GM12874 (cell line): ENCODE measurements around the gene GRIN3B.

Source experiments
- TF ChIP-seq, protein P1 (sequence below): IDR thresholded peaks from 2 replicates; pipeline ENCODE4 v1.5.1; 2011; ENCODE audit warnings: low read depth, mild to moderate bottlenecking, control low read depth, low read length, moderate library complexity; ENCODE audit not compliant: insufficient read depth

Gene GRIN3B

DNA sequence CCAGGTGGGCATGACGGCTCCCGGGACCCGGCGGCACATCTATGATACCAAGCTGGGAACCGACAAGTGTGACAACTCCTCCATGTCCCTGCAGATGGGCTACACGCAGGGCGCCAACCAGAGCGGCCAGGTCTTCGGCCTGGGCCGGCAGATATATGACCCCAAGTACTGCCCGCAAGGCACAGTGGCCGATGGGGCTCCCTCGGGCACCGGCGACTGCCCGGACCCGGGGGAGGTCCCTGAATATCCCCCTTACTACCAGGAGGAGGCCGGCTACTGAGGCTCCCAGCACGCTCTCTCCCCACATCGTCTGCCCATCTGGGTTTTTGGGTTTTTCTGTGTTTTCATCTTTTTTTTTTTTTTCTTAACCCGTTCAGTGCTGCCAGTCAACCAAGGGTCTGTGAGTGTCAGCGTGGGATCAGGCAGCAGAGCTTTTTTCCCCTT, 37.4 kb downstream of the GRIN3B start:
- TF ChIP-seq, protein P1, sequence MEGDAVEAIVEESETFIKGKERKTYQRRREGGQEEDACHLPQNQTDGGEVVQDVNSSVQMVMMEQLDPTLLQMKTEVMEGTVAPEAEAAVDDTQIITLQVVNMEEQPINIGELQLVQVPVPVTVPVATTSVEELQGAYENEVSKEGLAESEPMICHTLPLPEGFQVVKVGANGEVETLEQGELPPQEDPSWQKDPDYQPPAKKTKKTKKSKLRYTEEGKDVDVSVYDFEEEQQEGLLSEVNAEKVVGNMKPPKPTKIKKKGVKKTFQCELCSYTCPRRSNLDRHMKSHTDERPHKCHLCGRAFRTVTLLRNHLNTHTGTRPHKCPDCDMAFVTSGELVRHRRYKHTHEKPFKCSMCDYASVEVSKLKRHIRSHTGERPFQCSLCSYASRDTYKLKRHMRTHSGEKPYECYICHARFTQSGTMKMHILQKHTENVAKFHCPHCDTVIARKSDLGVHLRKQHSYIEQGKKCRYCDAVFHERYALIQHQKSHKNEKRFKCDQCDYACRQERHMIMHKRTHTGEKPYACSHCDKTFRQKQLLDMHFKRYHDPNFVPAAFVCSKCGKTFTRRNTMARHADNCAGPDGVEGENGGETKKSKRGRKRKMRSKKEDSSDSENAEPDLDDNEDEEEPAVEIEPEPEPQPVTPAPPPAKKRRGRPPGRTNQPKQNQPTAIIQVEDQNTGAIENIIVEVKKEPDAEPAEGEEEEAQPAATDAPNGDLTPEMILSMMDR: no peak

GRCh38 chr19:1038978-1039645, 38.9 kb downstream of the GRIN3B start:
- TF ChIP-seq, protein P1: no peak

GRCh38 chr19:1039646-1040475, 39.6 kb downstream of the GRIN3B start, which contains the start of gene ABCA7:
Gene ABCA7 (plus strand): TSS chr19:1040107. CDS start chr19:1041362, 1,255 bp downstream.
- TF ChIP-seq, protein P1: no peak

- TF ChIP-seq, protein P1: no peak
Observed at GRCh38 chr19:1040476-1041271, 40.5 kb downstream of the GRIN3B start.

DNA sequence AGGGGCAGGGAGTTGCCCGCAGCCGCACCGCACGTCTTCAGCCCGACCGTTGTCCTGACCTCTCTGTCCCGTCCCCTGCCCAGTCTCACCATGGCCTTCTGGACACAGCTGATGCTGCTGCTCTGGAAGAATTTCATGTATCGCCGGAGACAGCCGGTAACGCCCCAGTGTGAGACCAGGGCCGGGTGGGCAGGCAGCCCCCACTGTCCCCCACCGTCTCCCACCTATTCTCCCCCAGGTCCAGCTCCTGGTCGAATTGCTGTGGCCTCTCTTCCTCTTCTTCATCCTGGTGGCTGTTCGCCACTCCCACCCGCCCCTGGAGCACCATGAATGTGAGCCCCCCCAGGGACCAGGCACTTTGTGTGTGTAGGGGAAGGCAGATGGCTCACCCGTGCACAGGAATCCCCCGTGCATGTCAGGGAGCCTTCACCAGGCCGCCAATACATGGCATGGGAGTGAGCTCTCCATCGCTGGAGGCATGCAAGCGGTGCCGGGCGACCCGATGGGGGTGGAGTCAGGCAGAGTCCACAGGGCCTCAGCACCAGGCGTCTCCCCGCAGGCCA, 41.1 kb downstream of the GRIN3B start:
- TF ChIP-seq, protein P1: no peak

- TF ChIP-seq, protein P1: no peak
Observed at GRCh38 chr19:1041835-1042685, 41.8 kb downstream of the GRIN3B start.
